Endothelial cell (in vitro differentiated cells): ENCODE data around the gene MYH7. TPM values are rescaled to one million over a fixed set of nuclear protein-coding genes. Genes with fewer than 3 reads are reported as not detected.
"Not testable (repeated sequence)": the region's sequence is repeated elsewhere in the genome, so short reads cannot be mapped to it uniquely, and the experiment has no call there.

Experiments used
- DNase-seq: peaks from one replicate; pipeline ENCODE4 v3.0.0; 2021; ENCODE audit warnings: low spot score
- H3K27ac Mint-ChIP-seq: one replicate; pipeline ENCODE4 v1.8.0; 2021; ENCODE audit warnings: mixed read lengths, inconsistent platforms; ENCODE audit not compliant: unreplicated experiment
- H3K27me3 Mint-ChIP-seq: one replicate; pipeline ENCODE4 v1.8.0; 2021; ENCODE audit warnings: mild to moderate bottlenecking, moderate library complexity, mixed read lengths, inconsistent platforms; ENCODE audit not compliant: unreplicated experiment
- H3K36me3 Mint-ChIP-seq: one replicate; pipeline ENCODE4 v1.8.0; 2021; ENCODE audit warnings: mild to moderate bottlenecking, low read depth, mixed read lengths, inconsistent platforms; ENCODE audit not compliant: unreplicated experiment
- H3K4me1 Mint-ChIP-seq: one replicate; pipeline ENCODE4 v1.8.0; 2021; ENCODE audit warnings: mild to moderate bottlenecking, mixed read lengths, inconsistent platforms; ENCODE audit not compliant: unreplicated experiment
- H3K4me3 Mint-ChIP-seq: one replicate; pipeline ENCODE4 v1.8.0; 2021; ENCODE audit warnings: mild to moderate bottlenecking, mixed read lengths, inconsistent platforms; ENCODE audit not compliant: unreplicated experiment
- H3K9me3 Mint-ChIP-seq: one replicate; pipeline ENCODE4 v1.8.0; 2021; ENCODE audit warnings: mixed read lengths, inconsistent platforms; ENCODE audit not compliant: unreplicated experiment
- total RNA-seq: library from RNA; stranded (reverse); fragmentation: NEBNext Ultra II Directional; extraction: Animal tissue kit (Norgen Biotek cat#: 25700); gene quantifications from one replicate; pipeline ENCODE4 v1.2.1, GENCODE V29; 2021; ENCODE audit not compliant: unreplicated experiment
- TF ChIP-seq, protein P1 (sequence below): fragments of 200-600 bp; sonication (generic); IDR thresholded peaks from one replicate; pipeline ENCODE4 v1.5.0; 2021; ENCODE audit warnings: antibody characterized with exemption; ENCODE audit not compliant: unreplicated experiment

The MYH7 gene
- total RNA-seq, 1 donor from 2014 or later, result 0.18 TPM

- TF ChIP-seq, protein P1, sequence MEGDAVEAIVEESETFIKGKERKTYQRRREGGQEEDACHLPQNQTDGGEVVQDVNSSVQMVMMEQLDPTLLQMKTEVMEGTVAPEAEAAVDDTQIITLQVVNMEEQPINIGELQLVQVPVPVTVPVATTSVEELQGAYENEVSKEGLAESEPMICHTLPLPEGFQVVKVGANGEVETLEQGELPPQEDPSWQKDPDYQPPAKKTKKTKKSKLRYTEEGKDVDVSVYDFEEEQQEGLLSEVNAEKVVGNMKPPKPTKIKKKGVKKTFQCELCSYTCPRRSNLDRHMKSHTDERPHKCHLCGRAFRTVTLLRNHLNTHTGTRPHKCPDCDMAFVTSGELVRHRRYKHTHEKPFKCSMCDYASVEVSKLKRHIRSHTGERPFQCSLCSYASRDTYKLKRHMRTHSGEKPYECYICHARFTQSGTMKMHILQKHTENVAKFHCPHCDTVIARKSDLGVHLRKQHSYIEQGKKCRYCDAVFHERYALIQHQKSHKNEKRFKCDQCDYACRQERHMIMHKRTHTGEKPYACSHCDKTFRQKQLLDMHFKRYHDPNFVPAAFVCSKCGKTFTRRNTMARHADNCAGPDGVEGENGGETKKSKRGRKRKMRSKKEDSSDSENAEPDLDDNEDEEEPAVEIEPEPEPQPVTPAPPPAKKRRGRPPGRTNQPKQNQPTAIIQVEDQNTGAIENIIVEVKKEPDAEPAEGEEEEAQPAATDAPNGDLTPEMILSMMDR, result no peak
- no peaks in the 10 kb centered on the region for H3K4me1 Mint-ChIP-seq
- no peak overlapping the region for H3K4me3 Mint-ChIP-seq
- H3K9me3 Mint-ChIP-seq, result no peaks in the 10 kb centered on the region
- DNase-seq, result no peak
- H3K36me3 Mint-ChIP-seq, result peaks cover 3% of the 10 kb centered on the region
- peaks cover 11% of the 10 kb centered on the region for H3K27me3 Mint-ChIP-seq
- H3K27ac Mint-ChIP-seq, result no peak overlapping the region
Observed at GRCh38 chr14:23421594-23421993, 13.9 kb downstream of the MYH7 start.

GRCh38 chr14:23419646-23420045 is 15.8 kb downstream of the MYH7 start:
- not testable (repeated sequence) for H3K4me1 Mint-ChIP-seq, H3K4me3 Mint-ChIP-seq, DNase-seq, H3K27ac Mint-ChIP-seq, H3K36me3 Mint-ChIP-seq, H3K9me3 Mint-ChIP-seq
- peaks cover 11% of the 10 kb centered on the region for H3K27me3 Mint-ChIP-seq

GRCh38 chr14:23418021-23418420 is 17.4 kb downstream of the MYH7 start:
- peaks cover 16% of the 10 kb centered on the region for H3K27me3 Mint-ChIP-seq
- H3K9me3 Mint-ChIP-seq, result no peaks in the 10 kb centered on the region
- no peak overlapping the region for H3K4me3 Mint-ChIP-seq
- no peaks in the 10 kb centered on the region for H3K4me1 Mint-ChIP-seq
- H3K27ac Mint-ChIP-seq, result no peak overlapping the region
- no peaks in the 10 kb centered on the region for H3K36me3 Mint-ChIP-seq
- TF ChIP-seq, protein P1, result no peak
- no peak for DNase-seq

DNA sequence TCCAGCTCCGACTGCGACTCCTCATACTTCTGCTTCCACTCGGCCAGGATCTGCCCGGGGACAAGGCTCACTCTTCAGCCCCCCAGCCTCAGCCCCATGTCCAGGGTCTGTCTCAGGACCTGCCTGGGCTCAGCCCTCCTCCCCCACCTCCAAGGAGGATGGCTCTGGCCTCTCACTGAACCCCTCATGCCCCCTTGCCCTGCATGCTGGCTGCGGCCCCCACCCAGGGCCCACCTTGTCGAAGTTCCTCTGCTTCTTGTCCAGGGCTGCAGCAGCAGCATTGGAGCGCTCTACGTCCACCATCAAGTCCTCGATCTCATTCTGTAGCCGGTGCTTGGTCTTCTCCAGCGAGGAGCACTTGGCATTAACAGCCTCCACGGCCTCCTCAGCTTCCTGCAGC is 18.2 kb downstream of the MYH7 start:
- DNase-seq, H3K27ac Mint-ChIP-seq, H3K36me3 Mint-ChIP-seq, H3K9me3 Mint-ChIP-seq, H3K4me3 Mint-ChIP-seq, H3K4me1 Mint-ChIP-seq: not testable (repeated sequence)
- H3K27me3 Mint-ChIP-seq, result peaks cover 20% of the 10 kb centered on the region

DNA sequence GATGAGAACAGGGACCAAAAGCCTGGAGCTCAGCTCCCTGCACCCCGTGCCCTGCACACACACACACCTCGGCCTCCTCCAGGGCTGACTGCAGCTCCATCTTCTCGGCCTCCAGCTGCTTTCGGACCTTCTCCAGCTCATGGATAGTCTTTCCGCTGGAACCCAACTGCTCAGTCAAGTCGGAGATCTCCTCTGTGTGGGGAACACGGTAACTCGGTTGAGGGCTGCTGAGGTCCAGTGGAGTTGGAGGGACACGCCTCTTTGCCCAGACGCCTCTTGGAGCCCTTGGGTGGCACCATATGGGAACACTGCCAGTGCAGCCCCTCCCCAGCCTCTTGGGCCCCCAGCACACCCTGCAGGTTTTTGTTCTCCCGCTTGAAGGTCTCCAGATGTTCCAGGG is 18.7 kb downstream of the MYH7 start:
- H3K27me3 Mint-ChIP-seq, result peaks cover 21% of the 10 kb centered on the region

More for the DNA sequence above, 18.7 kb downstream of the MYH7 start:
- peaks cover 6% of the 10 kb centered on the region for H3K4me1 Mint-ChIP-seq
- H3K4me3 Mint-ChIP-seq, result no peak overlapping the region
- H3K9me3 Mint-ChIP-seq, result no peaks in the 10 kb centered on the region
- no peaks in the 10 kb centered on the region for H3K36me3 Mint-ChIP-seq
- no peak for DNase-seq
- TF ChIP-seq, protein P1, result no peak
- H3K27ac Mint-ChIP-seq, result no peak overlapping the region
